GM18502 (cell line): Measurements from ENCODE around the gene IL1RAPL1.

Source experiments
- ATAC-seq: cut with Tn5 transposase; IDR thresholded peaks from one replicate; pipeline ENCODE4 v1.9.1; 2021; ENCODE audit warnings: mild to moderate bottlenecking; ENCODE audit not compliant: unreplicated experiment, poor library complexity

IL1RAPL1 gene

DNA sequence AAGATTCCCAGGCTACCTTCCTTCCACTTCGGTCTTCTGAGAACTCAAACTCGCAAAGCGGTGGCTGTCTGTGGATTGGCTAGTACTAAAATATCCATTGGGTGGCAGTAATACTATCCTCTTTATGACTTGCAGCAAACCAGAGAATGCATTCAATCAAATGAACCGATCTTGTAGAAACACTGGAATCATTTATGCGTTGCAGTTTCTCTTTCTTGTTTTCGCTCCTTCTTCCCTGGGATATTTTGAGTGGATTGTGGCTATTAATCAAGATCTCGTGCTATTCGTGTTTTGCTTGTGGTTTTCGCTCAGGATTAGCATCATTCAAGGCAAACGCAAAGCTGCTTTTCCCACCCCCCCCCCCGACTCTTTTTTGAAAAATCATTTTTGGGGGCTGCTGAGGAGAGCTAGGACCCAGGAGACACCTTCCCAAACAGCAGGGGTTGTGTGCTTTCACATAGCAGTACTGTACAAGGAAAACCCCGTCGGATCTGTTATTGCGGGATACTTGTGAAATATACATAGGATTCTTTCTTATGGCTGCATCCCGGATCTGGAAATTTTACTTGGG lies at the start of gene IL1RAPL1:
Gene IL1RAPL1, plus strand, starts transcription at position 466 of the 571 bp plus-strand sequence.
- ATAC-seq = no peak

DNA sequence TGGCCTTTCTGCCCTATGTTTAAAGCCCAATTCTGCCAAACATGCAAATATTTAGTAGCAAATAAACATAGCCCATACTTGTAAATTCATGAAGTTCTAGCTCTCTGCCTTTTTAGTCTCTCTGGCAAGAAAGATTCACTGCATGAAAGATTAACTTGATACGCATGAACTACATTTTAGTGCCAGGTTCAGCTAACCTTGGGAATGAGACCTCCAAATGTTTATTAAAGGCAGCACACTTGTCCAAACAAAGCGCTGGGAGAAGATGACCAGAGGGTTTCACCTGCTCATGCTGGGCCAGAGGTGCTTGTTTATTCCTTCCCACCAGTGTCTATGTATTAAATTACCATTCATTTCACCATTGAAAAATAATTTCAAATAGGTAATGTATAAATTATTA lies 44.5 kb upstream of the IL1RAPL1 start:
- no peak for ATAC-seq

GRCh38 chrX:28549838-28550237 lies 37.4 kb upstream of the IL1RAPL1 start:
- ATAC-seq = no peak

GRCh38 chrX:28550331-28550872 lies 36.8 kb upstream of the IL1RAPL1 start:
- no peak for ATAC-seq

DNA sequence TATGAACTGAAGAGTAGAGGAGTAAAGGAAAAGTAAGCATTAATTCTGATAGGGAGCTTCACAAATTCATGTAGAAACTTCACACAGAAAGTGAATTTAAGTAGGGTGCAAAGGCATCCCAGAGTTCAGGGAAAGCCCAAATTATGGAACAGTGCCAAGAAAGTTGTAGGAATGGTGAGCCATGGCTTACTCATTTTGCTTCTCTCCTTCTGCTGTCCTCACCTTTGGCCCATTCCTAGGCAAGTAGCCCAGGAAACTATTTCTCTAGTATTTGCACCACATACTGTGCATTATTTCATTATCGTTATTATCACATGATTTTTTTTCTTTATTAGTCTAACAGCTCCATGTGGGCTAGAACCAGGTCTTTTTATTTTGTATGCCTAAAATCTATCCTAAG lies 34.9 kb upstream of the IL1RAPL1 start:
- no peak for ATAC-seq

GRCh38 chrX:28552882-28553829 lies 34.1 kb upstream of the IL1RAPL1 start:
- ATAC-seq = no peak

- ATAC-seq = no peak
Observed at GRCh38 chrX:28576117-28576516, 11.1 kb upstream of the IL1RAPL1 start.

- ATAC-seq = no peak
Observed at GRCh38 chrX:28581522-28581921, 5.7 kb upstream of the IL1RAPL1 start.

GRCh38 chrX:28582511-28582910 lies 4.7 kb upstream of the IL1RAPL1 start:
- ATAC-seq = no peak

DNA sequence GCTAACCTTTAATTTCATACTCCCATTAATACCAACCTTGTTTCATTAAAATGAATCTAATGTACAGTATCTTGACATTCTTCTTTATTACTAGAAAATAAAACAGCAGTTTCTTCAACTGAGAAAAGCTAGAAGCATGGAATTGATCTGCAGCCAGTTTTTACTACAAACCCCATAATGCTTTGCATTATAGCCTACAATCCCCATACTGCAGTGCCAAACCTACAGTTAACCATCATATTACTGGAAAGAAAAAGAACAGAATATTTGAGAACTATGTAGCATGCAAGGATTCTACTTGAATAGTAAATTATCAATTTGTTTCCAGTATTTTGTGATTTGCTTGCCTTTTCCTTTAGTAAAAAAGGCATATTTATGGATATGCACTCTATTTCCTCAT lies 3.2 kb upstream of the IL1RAPL1 start:
- no peak for ATAC-seq

DNA sequence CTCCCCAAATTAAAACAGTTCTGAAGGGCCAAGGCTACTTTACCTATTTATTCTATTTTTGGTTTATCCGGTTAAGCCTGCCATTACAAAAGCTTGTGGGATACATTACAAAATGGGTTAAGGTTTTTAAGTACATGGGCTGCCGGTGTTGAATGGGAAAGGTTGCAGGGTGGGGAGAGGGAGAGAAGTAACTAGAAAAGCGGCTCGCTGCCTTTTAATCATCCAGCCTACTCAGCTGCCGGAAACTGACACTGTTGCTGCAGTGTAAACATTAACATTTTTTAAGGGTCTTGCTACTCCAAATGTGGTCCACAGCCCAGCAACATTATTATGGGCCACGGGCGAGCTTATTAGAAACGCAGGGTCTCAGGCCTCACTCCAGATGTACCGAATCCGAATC lies 1.5 kb upstream of the IL1RAPL1 start:
- no peak for ATAC-seq

- no peak for ATAC-seq
Observed at GRCh38 chrX:28586286-28586685, 960 bp upstream of the IL1RAPL1 start.

DNA sequence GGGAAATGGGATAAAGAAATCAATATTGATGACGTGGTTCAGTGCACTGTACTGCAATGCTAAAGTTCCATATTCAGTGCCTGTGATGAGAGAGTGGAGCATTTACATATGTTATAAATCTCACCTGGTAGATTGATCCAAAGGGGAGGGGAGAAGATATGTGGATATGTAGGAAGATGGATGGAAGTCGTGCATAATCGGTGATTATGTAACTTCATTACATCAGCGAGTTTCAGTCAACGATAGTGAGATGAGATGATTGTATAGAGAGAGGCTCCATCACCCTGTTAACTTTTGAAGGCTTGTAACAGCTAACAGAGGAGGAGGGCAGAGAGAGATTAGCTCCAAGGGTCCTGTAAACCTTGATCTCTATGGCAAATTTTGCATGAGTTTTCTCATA lies 1.8 kb downstream of the IL1RAPL1 start:
- ATAC-seq = no peak

DNA sequence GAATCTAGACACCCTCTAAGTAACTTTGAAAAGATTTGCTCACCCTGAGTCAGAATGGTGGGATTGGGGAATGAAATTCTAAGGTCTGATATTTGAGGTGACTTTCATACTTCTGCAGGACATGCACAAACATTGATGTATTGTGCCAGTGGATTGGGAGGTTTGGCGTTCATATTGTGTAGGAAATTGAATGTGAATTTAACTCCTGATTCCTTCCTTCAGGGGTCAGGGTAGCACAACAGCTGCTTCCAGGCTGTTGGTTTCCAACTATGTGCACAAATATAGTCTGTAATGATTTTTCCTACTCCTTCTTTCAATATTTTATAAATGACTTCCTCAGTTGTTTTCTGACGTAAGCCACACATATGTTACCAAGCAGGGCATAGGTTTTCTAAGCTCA lies 3.1 kb downstream of the IL1RAPL1 start:
- ATAC-seq = no peak

- no peak for ATAC-seq
Observed at GRCh38 chrX:28591542-28591941, 4.3 kb downstream of the IL1RAPL1 start.

DNA sequence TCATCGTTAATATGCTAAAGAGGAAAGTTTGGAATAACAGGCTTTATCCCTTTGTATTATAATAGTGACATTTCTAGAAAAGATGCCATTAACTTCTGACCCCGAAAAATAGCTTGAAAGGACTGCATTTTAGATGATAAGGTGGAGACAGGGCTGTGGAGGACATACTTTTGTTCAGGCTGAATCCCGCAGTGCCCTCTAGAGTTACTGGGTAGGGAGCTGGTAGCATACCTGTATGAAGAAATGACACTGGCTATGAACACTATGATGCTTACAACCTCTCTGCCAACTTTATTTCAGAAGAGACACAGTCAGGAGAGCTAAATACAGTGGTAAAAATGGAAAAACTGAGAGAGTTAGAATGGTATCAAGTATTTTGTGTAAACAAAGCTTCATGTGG lies 8.1 kb downstream of the IL1RAPL1 start:
- ATAC-seq = no peak

DNA sequence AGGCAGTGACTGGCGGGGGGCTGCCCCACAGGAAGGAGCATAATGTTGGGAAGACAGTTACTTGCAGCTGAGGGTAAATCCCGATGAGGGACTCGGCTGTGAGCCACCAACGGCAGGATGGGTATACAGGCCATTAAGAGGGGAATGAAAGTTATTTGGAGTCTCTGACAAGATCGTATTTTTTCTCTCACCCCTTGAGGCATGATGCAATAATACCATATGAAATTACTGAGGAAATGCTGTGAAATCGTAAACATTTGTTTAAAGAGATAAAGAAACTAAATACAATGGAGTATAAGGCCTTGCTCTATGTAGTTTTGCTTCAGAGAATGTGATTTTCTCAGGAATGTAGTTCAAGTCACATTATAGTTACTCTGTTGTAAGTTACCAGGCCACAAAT lies 12.7 kb downstream of the IL1RAPL1 start:
- ATAC-seq = no peak

DNA sequence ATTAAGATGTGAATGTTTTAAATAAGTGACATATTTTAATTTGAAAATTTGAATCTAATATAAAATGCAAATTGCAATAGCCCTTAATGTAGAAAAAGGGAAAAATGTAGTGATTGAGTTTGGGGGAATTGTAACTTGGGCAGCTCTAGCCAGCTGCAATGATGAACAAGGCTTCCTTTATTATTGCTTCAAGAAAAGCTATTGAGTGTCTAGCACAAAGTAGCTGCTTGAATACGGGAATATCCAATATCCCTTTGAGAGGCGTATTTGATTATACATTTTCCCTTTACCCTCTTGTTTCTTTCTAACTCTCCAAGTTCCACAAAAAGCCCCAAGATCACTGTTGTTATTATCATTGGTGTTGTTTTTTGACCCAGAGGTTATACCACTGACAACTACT lies 21.8 kb downstream of the IL1RAPL1 start:
- ATAC-seq = no peak

DNA sequence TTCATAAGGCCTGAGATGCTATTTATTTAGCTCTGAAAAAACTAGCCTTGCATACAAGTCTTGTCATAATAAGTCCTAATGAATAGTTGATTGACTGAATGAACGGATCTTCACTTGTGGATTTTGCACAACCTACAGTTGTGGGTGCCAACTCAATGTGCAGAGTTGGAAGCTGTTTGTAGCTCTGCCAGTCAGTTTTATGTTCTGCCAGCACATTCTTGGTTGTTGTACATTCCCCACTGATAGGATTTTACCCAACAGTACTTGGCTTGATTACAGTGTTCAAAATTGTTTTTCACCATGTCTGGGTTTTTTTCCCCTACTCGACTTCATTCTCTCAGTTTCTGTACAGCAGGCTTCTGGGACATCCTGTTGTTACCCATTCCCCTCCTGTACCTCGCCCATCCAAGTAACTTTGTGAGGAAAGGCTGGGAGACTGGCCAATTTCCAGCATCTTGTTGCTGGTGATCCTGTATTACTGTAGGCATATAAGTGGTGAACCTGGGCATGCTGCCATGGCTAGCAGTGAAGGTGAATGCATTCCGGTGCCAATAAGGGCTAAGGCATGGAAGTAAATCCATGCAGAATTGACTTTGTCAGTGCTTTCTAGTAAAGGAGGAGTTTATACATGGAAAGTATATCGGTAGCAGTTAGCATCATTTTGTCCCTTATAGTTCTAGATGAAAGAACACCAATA lies 22.8 kb downstream of the IL1RAPL1 start:
- ATAC-seq = no peak

DNA sequence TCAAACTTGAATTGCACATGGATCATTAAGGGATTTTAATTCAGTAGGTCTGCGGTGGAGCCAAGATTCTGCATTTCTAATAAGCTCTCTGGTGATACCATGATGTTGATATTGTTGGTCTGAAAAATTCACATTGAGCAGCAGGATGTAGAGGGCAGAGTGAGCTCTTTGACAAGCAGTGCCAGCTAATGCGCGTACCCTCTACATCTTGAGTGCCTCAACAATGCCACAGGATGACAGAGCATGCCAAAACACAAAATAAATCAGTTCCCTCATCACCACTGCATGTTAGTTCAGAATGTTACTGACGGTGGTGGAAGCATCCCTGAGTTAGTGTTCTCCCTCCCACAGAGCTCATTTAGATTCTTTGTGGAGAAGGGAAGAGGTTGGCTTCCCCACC lies 23.5 kb downstream of the IL1RAPL1 start:
- no peak for ATAC-seq

DNA sequence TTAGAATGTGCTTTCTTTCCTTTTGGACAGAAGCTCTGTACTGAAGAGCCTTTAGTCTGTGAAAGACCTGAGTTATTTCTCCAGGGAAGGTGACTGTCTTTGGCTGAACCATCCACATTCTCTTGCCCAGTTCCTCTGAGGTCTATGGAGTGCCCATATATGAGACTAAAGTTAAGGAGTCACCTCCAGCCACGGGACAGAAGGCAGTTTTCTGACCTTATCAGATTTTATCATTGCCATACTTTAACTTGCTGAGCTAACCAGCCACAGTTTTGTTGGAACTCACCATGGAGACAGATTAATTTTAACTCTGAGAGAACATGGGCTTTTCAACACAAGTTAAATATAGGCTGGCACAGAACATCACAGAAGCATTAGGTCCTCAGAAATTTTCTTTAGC lies 26.3 kb downstream of the IL1RAPL1 start:
- ATAC-seq = no peak
